H9 (cell line): ENCODE data around the gene SMS. TPM values are rescaled to one million over a fixed set of nuclear protein-coding genes. Genes with fewer than 3 reads are reported as not detected.
A peak's percentile ranks its signal among the peaks of the same experiment; 100 is the strongest.

ENCODE experiments used
- DNase-seq: peaks from one replicate; pipeline ENCODE4 v3.0.0-alpha.2; 2017
- H2AFZ ChIP-seq: one replicate; pipeline ENCODE4 v1.6.1; 2013; ENCODE audit warnings: mild to moderate bottlenecking, low read length, control low read depth, moderate library complexity
- H2AK5ac ChIP-seq: 2 replicates; pipeline ENCODE4 v1.6.1; 2013; ENCODE audit warnings: low read length, control low read depth, mixed read lengths; ENCODE audit not compliant: insufficient read length
- H2BK120ac ChIP-seq: one replicate; pipeline ENCODE4 v1.6.1; 2013; ENCODE audit warnings: low read depth, mild to moderate bottlenecking, low read length, control low read depth, inconsistent platforms; ENCODE audit not compliant: poor library complexity, severe bottlenecking
- H2BK12ac ChIP-seq: 2 replicates; pipeline ENCODE4 v1.6.1; 2013; ENCODE audit warnings: low read length, control low read depth, mixed read lengths, low read depth; ENCODE audit not compliant: insufficient read length
- H2BK15ac ChIP-seq: 2 replicates; pipeline ENCODE4 v1.6.1; 2013; ENCODE audit warnings: low read depth, low read length, control low read depth
- H2BK20ac ChIP-seq: one replicate; pipeline ENCODE4 v1.6.1; 2013; ENCODE audit warnings: low read depth, mild to moderate bottlenecking, low read length, control low read depth, inconsistent platforms; ENCODE audit not compliant: poor library complexity, severe bottlenecking
- H2BK5ac ChIP-seq: 2 replicates; pipeline ENCODE4 v1.6.1; 2013; ENCODE audit warnings: low read length, control low read depth, mixed read lengths; ENCODE audit not compliant: insufficient read length
- H3K14ac ChIP-seq: 2 replicates; pipeline ENCODE4 v1.6.1; 2013; ENCODE audit warnings: low read length, control low read depth; ENCODE audit not compliant: insufficient read depth
- H3K18ac ChIP-seq: 2 replicates; pipeline ENCODE4 v1.6.1; 2013; ENCODE audit warnings: low read depth, mild to moderate bottlenecking, mixed read lengths, low read length, control low read depth; ENCODE audit not compliant: insufficient read length
- H3K23ac ChIP-seq: 2 replicates; pipeline ENCODE4 v1.6.1; 2013; ENCODE audit warnings: low read length, control low read depth, mixed read lengths, low read depth; ENCODE audit not compliant: insufficient read length
- H3K23me2 ChIP-seq: 2 replicates; pipeline ENCODE4 v1.6.1; 2013; ENCODE audit warnings: low read depth, mild to moderate bottlenecking, mixed read lengths, low read length, control low read depth; ENCODE audit not compliant: insufficient read length, poor library complexity, severe bottlenecking
- H3K27ac ChIP-seq: 2 replicates; pipeline ENCODE4 v1.5.1; 2013; ENCODE audit warnings: low read length, control low read depth, mixed read lengths, low read depth; ENCODE audit not compliant: insufficient read length
- H3K27me3 ChIP-seq: 2 replicates; pipeline ENCODE4 v1.6.1; 2013; ENCODE audit warnings: low read length, control low read depth, inconsistent platforms; ENCODE audit not compliant: insufficient read depth
- H3K4ac ChIP-seq: 2 replicates; pipeline ENCODE4 v1.6.1; 2013; ENCODE audit warnings: low read depth, mild to moderate bottlenecking, control low read depth, inconsistent platforms, low read length, moderate library complexity
- H3K4me1 ChIP-seq: 2 replicates; pipeline ENCODE4 v1.6.1; 2013; ENCODE audit warnings: low read length, control low read depth, inconsistent platforms; ENCODE audit not compliant: insufficient read depth
- H3K4me2 ChIP-seq: 2 replicates; pipeline ENCODE4 v1.6.1; 2013; ENCODE audit warnings: low read length, control low read depth, mixed read lengths; ENCODE audit not compliant: insufficient read length, insufficient read depth
- H3K56ac ChIP-seq: 2 replicates; pipeline ENCODE4 v1.6.1; 2013; ENCODE audit warnings: low read depth, mild to moderate bottlenecking, mixed read lengths, low read length, control low read depth; ENCODE audit not compliant: insufficient read length
- H3K79me1 ChIP-seq: 2 replicates; pipeline ENCODE4 v1.6.1; 2013; ENCODE audit warnings: low read depth, mild to moderate bottlenecking, moderate library complexity, low read length, control low read depth, inconsistent platforms; ENCODE audit not compliant: insufficient read depth, poor library complexity, severe bottlenecking
- H3K79me2 ChIP-seq: 2 replicates; pipeline ENCODE4 v1.6.1; 2013; ENCODE audit warnings: low read length, control low read depth, inconsistent platforms; ENCODE audit not compliant: insufficient read depth
- H3K9ac ChIP-seq: 2 replicates; pipeline ENCODE4 v1.6.1; 2013; ENCODE audit warnings: low read length, control low read depth, mixed read lengths; ENCODE audit not compliant: insufficient read length; ENCODE audit errors: extremely low read depth
- H3K9me3 ChIP-seq: one replicate; pipeline ENCODE4 v1.6.1; 2013; ENCODE audit warnings: low read depth, low read length, inconsistent platforms; ENCODE audit not compliant: control insufficient read depth
- H3T11ph ChIP-seq: one replicate; pipeline ENCODE4 v1.6.1; 2013; ENCODE audit warnings: mild to moderate bottlenecking, low read length, control low read depth, inconsistent platforms
- H4K20me1 ChIP-seq: one replicate; pipeline ENCODE4 v1.6.1; 2013; ENCODE audit not compliant: control insufficient read depth, insufficient read length, insufficient read depth
- H4K5ac ChIP-seq: 2 replicates; pipeline ENCODE4 v1.6.1; 2013; ENCODE audit warnings: low read depth, mild to moderate bottlenecking, mixed read lengths, low read length, control low read depth; ENCODE audit not compliant: insufficient read length
- H4K8ac ChIP-seq: replicated peaks from 2 replicates; pipeline ENCODE4 v1.6.1; 2013; ENCODE audit warnings: low read length, control low read depth, mixed read lengths, low read depth; ENCODE audit not compliant: insufficient read length
- H4K91ac ChIP-seq: 2 replicates; pipeline ENCODE4 v1.6.1; 2013; ENCODE audit warnings: low read depth, mild to moderate bottlenecking, moderate library complexity, mixed read lengths, low read length, control low read depth; ENCODE audit not compliant: insufficient read length
- H3K27ac Mint-ChIP-seq, 3 experiments: 2 replicates in 2 of 3; 3 replicates in 1 of 3; pipeline ENCODE4 v1.8.0; 2020 to 2021; ENCODE audit warnings: mixed read lengths in 3 of 3, mild to moderate bottlenecking in 1 of 3, moderate library complexity in 1 of 3
- H3K27me3 Mint-ChIP-seq: 2 replicates; pipeline ENCODE4 v1.8.0; 2021; ENCODE audit warnings: low read depth, mild to moderate bottlenecking, moderate library complexity, mixed read lengths
- H3K36me3 Mint-ChIP-seq, 3 experiments: 2 replicates in 2 of 3; 3 replicates in 1 of 3; pipeline ENCODE4 v1.8.0; 2020 to 2021; ENCODE audit warnings: low read depth in 3 of 3, mixed read lengths in 3 of 3; ENCODE audit not compliant: insufficient read depth in 1 of 3
- H3K4me1 Mint-ChIP-seq, 2 experiments: 2 replicates each; pipeline ENCODE4 v1.8.0; 2020; ENCODE audit warnings: mixed read lengths in 2 of 2
- H3K4me3 Mint-ChIP-seq, 2 experiments: 2 replicates in 1 of 2; 3 replicates in 1 of 2; pipeline ENCODE4 v1.8.0; 2020 to 2021; ENCODE audit warnings: mild to moderate bottlenecking in 2 of 2, mixed read lengths in 2 of 2, moderate library complexity in 1 of 2
- H3K9me3 Mint-ChIP-seq, 2 experiments: 2 replicates in 1 of 2; 3 replicates in 1 of 2; pipeline ENCODE4 v1.8.0; 2020; ENCODE audit warnings: mild to moderate bottlenecking in 2 of 2, mixed read lengths in 2 of 2, moderate library complexity in 1 of 2
- WGBS: extraction: QIAGEN DNeasy Blood & Tissue Kit; methylation state at CpG from one replicate; pipeline ENCODE4 v1.1.7; 2013; ENCODE audit warnings: missing lambda C conversion rate, low lambda C conversion rate, mixed read lengths; ENCODE audit not compliant: insufficient read length; ENCODE audit errors: extremely low coverage; 5-methylcytosine and 5-hydroxymethylcytosine counted together
- total RNA-seq: library from RNA; stranded (reverse); gene quantifications from 2 replicates; pipeline ENCODE4 v1.2.1, GENCODE V29; 2021
- TF ChIP-seq, protein P1 (sequence below): fragments of 200-600 bp; sonication (generic); conservative IDR thresholded peaks from 3 replicates; pipeline ENCODE4 v1.8.0; 2021; ENCODE audit warnings: antibody characterized with exemption, mild to moderate bottlenecking

The SMS gene
- total RNA-seq, 1 experiment from 2014 or later, result 415 TPM

DNA sequence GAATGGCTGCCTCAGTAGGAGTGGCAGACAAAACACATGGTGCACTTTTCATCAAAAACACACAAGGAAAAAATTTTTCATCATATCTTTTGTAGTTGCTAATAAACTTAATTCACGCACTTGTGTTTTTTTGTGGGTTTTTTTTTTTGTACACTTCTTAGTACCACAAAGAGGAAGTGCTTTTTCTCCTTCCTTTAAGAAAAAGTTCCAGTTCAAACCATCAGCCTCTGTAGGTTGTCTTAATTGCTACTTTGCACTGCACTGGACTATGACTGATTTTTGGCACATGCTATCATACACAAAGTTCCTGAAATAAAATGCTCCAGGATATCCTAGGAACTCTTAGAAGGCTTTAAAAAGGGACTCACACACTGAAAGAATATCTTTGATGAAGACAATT lies 91.6 kb downstream of the SMS start, which contains the start of gene PHEX:
Gene PHEX (plus strand): TSS at position 242 of the 400 bp plus-strand sequence. CDS start 681 bp downstream, outside the sequence.
- DNase-seq, result no peak
- Mint-ChIP-seq H3K9me3 (peaks cover 3 to 29% of the 10 kb centered on the region in 2 experiments; a peak in 4 of 5 replicates), H3K36me3 (peaks cover 0 to 4% (median 0%) of the 10 kb centered on the region in 3 experiments; a peak in 2 of 7 replicates), H3K27ac (0 out of 7 replicates have a peak within 1 kb of the TSS, but pooled peaks of 1 of the 3 experiments have one; percentile 21), H3K27me3 (no peaks in the 10 kb centered on the region), H3K4me1 (peaks cover 23 to 24% of the 10 kb centered on the region in 2 experiments), H3K4me3 (no peak within 1 kb of the TSS)
- TF ChIP-seq, protein P1, sequence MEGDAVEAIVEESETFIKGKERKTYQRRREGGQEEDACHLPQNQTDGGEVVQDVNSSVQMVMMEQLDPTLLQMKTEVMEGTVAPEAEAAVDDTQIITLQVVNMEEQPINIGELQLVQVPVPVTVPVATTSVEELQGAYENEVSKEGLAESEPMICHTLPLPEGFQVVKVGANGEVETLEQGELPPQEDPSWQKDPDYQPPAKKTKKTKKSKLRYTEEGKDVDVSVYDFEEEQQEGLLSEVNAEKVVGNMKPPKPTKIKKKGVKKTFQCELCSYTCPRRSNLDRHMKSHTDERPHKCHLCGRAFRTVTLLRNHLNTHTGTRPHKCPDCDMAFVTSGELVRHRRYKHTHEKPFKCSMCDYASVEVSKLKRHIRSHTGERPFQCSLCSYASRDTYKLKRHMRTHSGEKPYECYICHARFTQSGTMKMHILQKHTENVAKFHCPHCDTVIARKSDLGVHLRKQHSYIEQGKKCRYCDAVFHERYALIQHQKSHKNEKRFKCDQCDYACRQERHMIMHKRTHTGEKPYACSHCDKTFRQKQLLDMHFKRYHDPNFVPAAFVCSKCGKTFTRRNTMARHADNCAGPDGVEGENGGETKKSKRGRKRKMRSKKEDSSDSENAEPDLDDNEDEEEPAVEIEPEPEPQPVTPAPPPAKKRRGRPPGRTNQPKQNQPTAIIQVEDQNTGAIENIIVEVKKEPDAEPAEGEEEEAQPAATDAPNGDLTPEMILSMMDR, result no peak
- H3K14ac ChIP-seq, result no peak within 1 kb of the TSS
- H2BK120ac ChIP-seq, result no peak within 1 kb of the TSS
- no peak within 1 kb of the TSS for H2BK20ac ChIP-seq
- H4K91ac ChIP-seq, result no peak within 1 kb of the TSS
- H3K27ac ChIP-seq, result no peak within 1 kb of the TSS
- H4K8ac ChIP-seq, result no peak within 1 kb of the TSS
- no CpG with 5 or more reads among the region's 1 CpG for WGBS
- no peaks in the 10 kb centered on the region for H3K23me2 ChIP-seq
- no peak within 1 kb of the TSS for H3T11ph ChIP-seq
- H2BK5ac ChIP-seq, result no peak within 1 kb of the TSS
- H2BK12ac ChIP-seq, result no peak within 1 kb of the TSS
- no peak within 1 kb of the TSS for H4K5ac ChIP-seq
- no peak within 1 kb of the TSS for H3K4me2 ChIP-seq
- H4K20me1 ChIP-seq, result no peaks in the 10 kb centered on the region
- no peaks in the 10 kb centered on the region for H3K9me3 ChIP-seq
- H3K4ac ChIP-seq, result no peak within 1 kb of the TSS
- H2AFZ ChIP-seq, result no peak within 1 kb of the TSS
- no peaks in the 10 kb centered on the region for H3K27me3 ChIP-seq
- no peak within 1 kb of the TSS for H3K56ac ChIP-seq
- no peak within 1 kb of the TSS for H2BK15ac ChIP-seq
- no peaks in the 10 kb centered on the region for H3K79me1 ChIP-seq
- H3K9ac ChIP-seq, result no peak within 1 kb of the TSS
- H3K18ac ChIP-seq, result no peak within 1 kb of the TSS
- H3K79me2 ChIP-seq, result no peaks in the 10 kb centered on the region
- H3K4me1 ChIP-seq, result peaks cover 6% of the 10 kb centered on the region; the same call in 1 of the 2 replicates
- no peak within 1 kb of the TSS for H3K23ac ChIP-seq
- no peak within 1 kb of the TSS for H2AK5ac ChIP-seq
